SKM-1 (cell line): Measurements from ENCODE around the gene GMDS.

Experiments
- DNase-seq: peaks from one replicate; lab custom pipeline; 2025; ENCODE audit not compliant: unreplicated experiment; lab: John Stamatoyannopoulos, UW

The GMDS gene

DNA sequence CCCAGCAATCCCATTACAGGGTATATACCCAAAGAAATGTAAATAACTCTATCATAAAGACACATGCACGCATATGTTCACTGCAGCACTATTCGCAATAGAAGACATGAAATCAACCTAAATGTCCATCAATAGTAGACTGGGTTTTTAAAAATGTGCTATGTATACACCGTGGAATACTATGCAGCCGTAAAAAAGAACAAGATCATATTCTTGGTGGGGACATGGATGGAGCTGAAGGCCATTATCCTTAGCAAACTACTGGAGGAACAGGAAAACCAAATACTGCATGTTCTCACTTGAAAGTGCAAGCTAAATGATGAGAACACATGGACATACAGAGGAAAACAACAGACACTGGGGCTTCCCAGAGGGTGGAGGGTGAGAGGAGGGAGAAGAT is 201.2 kb downstream of the GMDS start:
- no peak for DNase-seq

DNA sequence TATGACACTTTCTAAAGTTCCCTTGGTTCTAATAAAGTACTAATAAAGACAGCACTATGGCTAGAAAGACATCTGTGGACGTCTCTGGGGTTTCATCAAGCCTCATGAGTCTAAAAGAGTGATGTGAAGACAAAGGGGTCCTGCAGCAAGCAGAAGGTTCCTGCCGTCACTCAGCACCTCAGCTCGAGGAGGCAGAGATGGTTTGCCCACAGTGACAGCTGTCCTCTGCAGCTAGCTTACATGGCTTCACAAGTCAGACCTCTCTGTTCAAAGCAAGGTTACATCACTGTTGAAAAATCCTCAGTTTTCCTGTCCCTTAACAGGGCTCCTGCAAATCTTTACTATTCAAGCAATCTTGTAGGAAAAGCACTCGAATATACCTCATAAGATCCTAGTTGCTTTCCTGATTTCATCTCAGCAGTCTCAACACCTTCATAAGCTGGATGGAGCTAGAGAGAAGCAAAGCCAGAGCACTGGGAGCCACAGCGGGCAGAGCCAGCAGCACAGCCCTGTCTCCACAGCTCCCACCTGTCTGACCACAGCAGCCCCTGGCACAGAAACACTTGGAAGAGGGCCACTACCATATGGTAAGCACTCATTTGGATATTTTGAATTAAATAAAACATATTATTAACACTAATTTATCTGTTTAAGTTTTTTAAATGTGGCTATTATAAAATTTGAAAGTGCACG is 202.3 kb downstream of the GMDS start:
- DNase-seq, result no peak

DNA sequence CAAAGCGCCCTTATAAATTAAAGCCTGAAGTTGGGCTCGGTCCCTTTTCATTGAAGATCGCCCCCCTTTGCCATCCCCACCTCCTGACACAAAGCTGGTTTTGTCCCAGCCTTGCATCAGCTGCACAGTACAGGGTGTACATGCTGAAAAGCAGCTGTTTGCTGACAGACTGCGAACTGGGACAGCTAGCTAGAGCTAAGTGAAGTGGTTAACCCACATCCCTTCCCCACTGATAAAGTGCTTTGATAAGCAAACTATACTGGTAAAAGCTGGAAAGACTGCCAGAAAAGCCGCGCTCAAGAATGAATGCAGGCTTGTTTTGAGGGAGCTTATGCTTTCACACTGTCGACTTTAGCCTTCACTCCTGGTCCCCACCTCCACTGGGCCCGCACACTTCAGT is 207.3 kb downstream of the GMDS start:
- DNase-seq, result no peak

DNA sequence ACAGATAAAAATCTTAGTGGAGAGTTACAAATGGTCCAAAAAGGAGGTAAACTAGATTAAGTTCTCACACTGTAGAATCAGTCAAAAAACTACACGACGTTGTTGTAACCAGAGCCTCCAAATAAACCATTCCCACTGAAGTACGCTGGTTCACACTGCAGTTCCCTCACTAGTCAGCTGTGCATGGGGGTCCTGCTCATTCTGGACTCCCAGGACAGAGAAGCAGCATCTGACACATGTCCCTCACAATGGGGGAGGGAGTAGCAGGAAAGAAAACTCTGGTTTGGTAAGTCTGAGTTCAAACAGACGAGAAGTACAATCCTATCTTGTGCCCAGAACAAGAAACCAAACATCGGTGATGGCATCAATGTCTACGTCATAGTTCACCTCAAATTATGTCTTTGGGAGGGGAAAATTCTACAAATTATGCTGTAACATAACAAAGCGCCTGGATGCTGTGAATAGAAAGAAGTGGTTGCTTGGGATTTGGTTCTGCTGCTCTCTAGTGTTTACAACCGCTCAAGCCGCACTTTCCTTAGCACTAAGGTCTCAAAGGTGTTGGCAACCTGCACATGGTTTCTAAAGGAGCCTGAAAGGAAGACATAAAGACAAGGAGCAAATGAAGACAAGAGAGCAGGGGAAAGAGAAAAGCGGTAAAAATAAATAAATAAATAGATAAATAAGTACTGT is 208.0 kb downstream of the GMDS start:
- no peak for DNase-seq

DNA sequence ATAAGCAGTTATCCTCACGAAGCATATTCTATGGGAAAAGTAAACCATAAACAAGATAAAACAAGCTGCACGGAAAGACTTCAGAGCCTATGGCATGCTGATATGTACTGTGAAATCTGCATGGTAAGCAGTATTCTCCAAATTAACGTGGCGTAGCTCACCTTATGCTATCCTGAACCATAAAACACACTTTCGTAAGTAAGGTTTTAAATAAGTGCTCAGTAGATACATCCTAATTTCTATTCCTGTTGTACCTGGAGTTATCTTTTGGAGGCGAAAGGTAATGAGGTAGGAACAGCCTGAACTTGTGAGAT is 208.7 kb downstream of the GMDS start:
- no peak for DNase-seq

DNA sequence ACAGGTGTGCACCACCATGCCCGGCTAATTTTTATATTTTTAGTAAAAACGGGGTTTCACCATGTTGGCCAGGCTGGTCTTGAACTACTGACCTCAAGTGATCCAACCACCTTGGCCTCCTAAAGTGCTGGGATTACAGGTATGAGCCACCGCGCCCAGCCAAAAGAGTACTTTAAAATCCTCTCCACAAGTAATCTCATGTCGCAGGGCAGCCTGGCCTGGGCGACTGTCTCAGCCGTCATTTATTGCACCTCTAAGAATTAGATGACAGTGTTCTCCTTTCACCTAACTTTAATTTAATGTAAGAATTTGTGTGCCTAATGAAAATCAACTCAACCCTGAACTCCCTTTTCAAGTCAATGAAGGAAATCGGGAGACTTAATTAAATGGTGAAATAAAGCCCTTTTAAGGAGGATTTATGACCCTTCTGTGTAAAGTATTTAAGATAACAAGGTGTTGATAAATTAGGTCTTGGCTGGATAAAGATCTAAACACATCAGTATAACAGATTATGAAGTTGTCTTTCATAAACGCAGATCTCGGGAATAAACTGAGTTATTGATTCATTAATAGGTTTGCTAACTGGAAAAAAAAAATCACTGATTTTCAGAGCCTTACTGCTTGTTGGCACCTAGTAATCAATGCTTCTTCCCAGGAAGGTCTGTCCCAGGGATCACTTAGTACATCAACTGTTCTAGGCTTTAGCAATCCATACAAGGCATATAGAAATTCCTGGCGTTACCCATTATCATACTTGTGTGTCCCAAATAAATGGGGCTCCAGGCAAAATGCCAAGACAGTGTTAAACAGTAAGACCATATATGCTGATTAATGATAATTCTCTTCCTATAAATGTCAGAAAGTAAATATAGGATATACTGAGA is 209.3 kb downstream of the GMDS start:
- no peak for DNase-seq

DNA sequence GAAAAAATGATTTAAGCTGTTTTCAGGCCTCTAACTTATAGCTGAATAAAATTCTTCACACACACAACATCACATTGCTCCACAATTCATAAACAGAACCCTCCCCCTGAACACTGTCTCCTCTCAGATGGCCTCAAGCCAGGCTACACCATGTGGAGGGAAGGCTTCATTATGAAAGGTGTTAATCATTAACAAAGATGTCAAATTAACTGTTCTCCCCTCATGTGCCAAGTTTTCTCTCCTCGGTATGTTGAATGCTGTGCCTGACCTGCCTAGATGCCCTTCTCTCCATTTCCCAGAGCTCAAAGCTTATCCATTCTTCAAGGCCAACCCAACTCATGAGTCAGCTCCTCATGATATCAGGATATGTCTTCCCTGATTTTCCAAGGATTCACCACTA is 210.4 kb downstream of the GMDS start:
- DNase-seq, result no peak

DNA sequence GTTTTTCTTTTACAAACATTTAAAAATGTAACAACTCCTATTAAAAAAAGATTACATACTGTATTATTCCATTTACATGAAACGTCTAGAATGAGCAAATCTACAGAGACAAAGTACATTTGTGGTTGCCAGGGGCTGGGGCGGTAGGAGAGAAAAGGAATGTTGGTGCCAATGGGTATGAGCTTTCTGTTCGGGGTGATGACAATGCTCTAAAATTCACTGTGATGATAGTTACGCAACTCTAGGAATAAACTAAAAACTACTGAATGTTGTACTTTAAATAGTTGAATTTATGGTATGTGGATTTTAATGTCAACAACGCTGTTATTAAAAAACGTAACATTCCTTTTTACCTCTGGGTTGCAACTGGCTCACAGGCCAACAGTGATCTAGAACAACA is 211.1 kb downstream of the GMDS start:
- no peak for DNase-seq

DNA sequence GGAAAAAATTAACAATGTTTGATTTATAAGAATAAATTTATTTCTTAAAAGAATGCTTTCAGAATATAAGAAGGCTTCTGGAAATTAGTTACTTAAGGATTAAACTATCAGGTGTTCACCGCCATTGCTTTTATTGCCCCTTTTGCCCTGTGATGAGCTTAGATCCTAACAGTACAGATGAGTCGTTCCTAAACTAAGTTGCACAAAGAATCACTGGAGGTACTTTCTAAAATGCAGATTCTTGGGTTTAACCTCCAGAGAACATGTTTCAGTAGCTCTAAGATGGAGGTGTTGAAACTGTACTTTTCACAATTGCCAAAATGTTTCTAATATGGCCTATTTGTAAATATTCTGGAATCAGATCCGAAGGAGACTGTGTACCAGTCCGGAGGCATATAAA is 211.9 kb downstream of the GMDS start:
- no peak for DNase-seq

DNA sequence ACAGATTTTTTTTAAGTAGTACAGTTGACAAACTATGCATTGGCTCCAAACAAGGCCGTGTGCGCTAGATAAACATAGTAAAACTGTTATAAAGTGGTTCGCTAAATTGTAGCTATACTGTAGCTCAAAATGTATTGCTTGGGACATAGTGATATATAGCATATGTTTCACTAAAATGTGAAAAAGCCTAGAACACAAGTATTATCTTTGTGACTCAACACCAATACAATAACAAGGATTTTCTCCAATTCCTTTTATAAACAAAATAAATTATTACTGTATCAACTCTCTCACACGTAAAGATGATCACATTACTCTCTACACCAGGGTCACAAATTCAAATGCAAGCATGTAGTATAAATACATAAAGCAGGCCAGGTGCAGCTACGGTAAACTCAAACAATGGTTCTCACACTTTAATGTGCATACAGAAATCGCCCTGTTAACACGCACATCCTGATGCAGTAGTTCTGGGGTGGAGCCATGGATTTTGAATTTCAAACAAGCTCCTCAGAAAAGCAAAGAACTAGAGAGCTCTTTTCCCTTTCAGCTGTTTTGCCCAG is 214.6 kb downstream of the GMDS start:
- no peak for DNase-seq

DNA sequence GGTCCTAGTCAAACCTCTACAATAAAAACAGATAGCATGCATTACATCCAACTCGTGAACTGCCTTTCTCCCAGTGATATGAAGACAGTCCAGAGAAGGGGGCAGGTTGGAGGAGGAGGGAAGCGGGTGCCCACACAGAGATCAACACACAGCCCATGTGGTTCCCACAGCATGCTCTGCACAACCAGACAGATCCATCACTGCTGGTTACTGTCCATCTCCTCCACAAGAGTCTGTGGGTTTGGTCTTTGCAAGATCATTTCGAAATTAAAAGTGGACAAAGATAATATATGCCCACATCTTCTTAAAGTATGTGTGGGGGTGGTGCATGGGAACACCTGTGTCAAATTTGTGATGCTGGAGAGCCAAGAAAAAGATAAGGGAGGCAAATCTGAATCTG is 215.5 kb downstream of the GMDS start:
- DNase-seq, result no peak

DNA sequence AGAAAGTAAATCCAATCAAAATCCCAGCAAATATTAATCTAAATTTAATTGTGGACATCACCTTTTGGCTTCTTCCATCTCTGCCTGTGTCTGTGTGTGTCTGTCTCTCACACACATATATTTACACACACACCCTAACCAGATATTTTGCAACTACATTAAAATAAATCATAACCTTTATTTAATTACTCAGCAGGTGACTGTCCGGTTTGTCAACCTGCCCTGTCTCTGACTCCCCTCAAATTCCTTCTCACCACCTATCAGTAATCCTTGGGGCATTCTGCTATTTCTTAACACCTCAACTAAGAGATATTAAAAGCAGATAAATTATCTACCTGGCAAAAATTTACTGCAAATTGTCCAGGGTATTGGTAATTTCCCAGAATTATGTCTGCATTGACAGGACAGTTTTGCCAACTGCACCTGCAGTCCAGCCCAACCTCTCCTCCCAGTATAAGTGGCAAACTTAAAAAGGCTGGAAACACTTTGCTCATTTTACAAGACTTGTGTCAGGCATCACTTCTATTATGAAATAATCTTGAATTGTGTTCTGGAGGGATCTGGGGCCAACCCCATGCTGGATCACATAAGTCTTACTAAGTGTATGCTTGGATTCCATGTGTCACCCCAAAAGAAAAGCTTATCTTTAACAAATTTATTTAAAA is 216.1 kb downstream of the GMDS start:
- DNase-seq, result no peak

DNA sequence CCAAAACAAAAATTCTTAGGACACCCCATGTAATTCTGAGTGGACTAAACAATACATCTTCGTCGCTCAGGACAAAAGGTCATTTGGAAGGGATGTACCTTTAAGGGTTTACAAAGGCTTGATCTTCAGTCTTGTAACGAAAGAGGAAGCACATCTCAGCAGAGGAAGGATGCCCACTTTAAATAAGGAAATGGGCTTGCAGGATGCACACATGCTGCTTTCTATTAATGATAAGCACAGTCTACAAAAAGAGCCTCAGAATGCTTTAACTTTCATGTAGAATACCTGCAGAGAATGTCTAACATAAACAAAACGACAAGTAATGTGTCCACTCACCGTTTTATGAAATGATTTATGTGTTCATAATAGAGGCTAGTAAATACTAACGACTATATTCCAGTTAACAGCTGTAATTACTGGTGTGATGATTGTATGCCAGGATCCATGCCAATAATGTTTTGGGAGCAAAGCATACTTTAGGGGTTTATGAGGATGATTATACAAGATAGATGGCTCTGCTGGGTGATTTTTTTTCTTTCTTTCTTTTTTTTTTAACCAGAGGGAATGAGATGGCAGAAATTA is 216.9 kb downstream of the GMDS start:
- peak; percentile 22 for DNase-seq

DNA sequence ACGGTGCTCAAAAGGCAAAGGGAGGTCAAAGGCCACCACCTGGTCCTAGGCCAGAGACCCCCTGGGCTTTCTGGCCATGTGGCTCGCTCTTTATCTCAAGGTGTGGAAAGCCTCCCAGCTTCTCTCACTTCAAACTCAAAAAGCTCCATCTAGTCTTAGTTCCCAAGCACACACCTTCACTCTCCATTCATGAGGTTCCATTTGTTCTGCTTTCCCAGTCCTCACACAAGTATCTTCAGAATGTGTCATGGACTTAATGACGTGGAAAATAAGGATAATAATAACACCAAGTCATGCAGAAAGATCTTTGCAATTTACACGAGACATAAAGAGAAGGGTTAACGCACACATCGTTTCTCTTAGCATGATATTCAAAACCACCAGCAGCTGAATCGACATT is 219.3 kb downstream of the GMDS start:
- no peak for DNase-seq

DNA sequence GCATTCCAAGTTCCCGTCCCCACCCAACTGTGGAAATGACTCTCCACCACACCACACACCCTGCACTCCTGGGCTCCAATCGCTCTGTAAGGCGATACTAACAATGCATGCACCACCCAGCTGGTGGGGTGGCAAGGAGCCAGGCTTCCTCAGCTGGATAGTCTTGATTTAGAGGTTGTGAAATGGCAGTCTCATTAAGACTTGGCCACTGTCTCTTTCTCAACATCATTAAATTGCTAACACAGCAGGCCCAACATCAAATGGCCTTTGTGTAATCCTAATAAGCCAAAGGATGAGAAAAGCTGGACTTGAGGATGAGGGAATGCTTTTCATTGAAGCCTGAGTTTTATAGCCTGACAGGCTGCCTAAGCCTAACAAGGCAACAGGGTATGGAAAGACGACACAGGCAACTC is 223.7 kb downstream of the GMDS start:
- no peak for DNase-seq

DNA sequence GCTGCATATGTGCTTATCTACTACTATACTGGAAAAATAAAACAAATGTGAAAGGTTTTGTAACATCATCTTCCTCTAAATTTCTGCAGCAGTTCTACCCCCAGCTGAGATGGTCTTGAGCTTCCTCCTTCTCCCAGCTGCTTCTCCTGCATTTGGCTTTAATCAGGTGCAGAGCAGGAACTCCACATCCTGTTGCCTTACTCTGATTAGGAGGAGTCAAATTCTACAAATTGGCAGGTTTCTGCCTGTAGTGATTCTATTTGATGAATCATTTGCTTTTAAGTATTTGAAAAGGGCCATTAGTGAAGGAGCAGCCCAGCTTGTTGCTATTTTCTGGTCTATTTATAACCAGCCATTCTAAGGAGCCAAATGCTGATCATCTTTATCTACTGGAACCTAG is 224.5 kb downstream of the GMDS start:
- no peak for DNase-seq

DNA sequence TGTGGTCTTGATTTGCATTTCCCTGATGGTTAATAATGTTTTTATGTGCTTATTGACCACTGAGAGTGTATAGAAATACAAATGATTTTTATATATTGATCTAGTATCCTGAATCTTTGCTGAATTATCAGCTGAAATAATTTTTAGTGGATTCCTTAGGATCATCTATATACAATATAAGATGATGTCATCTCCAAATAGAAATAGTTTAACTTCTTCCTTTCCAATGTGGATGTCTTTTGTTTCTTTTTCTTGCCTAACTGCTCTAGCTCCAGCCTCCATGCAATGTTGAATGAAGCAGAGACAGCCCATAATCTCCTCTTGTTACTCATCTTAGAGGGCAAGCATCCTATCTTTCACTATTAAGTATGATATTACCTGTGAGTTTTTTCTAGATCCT is 226.4 kb downstream of the GMDS start:
- DNase-seq, result no peak

DNA sequence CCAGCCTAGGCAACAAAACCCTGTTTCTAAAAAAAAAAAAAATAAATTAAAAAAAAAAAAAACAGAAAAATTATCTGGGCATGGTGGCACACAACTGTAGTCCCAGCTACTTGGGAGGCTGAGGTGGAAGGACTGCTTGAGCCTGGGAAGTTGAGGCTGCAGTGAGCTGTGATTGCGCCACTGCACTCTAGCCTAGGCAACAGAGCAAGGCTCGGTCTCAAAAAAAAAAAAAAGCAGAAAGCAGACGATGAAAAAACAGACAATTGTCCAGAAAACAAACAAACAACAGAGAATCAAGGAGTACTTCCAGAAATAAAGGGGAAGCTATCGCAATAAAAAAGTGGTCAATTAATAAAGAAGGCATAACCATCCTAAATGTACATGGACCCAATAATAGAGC is 229.4 kb downstream of the GMDS start:
- no peak for DNase-seq

DNA sequence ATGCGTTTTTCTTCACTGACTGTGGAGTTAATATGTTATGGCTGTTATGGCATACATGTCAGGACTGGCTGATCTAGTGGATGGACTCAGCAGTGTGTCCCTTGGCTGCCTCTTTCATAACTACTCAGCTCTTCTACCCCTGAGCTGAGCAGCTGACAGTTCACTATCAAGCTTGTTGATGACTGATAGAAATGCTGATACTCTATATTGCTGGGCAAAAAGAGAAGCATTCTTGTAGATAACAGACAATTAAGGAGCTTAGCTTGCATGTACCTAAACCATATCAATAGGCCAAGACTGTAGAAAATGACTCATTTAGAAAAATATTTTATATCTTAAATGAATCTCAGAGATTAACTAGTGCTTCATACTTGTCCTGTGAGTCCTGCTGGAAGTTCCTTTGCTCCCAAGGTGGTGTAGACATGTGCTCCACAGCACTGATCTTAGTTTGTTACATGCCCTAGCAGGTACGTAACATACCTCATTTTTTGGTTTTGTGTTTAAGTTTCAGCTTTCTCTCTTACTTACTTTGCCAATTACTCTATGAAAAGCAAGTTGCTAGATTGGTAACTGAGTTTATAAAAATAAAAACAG is 236.9 kb downstream of the GMDS start:
- DNase-seq, result no peak

DNA sequence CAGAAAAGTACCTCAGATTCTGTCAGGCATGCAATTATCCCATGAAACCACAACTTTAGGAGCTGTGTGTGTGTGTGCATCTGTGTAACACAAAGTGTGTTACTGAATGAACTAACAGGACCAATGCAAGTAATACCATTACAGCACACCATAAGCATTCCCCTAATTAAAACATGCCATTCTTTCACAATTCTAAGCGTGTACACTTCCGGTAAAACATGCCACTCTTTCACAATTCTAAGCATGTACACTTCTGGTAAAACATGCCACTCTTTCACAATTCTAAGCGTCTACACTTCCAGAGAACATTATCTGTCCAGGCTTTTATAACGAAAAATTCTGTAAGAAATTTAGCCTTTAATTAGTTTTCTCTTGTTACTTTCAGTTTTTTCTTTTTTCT is 238.2 kb downstream of the GMDS start:
- no peak for DNase-seq

DNA sequence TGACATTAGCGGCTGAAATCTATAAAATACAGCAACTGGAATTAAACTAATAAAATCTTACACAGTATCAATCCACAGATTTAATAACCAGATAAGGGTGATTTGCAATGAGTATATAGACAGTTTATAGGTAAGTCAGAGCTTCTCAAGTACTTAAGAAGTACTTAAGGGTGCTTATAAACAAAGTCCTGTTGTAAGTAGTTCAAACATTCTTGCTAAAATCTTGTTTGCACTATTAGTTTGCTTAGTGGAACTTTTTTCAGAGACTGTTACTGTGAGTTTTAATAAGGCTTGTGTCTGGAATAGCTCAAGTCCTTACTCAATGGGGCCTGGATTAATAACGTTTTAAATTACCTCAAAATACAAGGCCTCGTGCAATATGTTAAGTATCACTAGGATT is 240.5 kb downstream of the GMDS start:
- no peak for DNase-seq
